RCC 7860 (cell line): ENCODE data around the gene RAI1.

Experiments
- DNase-seq: peaks from one replicate; pipeline ENCODE4 v3.0.0-alpha.2; 2015; ENCODE audit warnings: low spot score
- FAIRE-seq: peaks from 2 replicates; lab custom pipeline; 2012; peaks lifted over from hg19 to GRCh38; lab: Jason Lieb, UNC

The RAI1 gene

GRCh38 chr17:17856386-17856785, 175.1 kb downstream of the RAI1 start:
- no peak for DNase-seq
- FAIRE-seq = no peak

- DNase-seq (no peak), FAIRE-seq (no peak)
These were observed 176.2 kb downstream of the RAI1 start for GRCh38 chr17:17857496-17857895.

DNA sequence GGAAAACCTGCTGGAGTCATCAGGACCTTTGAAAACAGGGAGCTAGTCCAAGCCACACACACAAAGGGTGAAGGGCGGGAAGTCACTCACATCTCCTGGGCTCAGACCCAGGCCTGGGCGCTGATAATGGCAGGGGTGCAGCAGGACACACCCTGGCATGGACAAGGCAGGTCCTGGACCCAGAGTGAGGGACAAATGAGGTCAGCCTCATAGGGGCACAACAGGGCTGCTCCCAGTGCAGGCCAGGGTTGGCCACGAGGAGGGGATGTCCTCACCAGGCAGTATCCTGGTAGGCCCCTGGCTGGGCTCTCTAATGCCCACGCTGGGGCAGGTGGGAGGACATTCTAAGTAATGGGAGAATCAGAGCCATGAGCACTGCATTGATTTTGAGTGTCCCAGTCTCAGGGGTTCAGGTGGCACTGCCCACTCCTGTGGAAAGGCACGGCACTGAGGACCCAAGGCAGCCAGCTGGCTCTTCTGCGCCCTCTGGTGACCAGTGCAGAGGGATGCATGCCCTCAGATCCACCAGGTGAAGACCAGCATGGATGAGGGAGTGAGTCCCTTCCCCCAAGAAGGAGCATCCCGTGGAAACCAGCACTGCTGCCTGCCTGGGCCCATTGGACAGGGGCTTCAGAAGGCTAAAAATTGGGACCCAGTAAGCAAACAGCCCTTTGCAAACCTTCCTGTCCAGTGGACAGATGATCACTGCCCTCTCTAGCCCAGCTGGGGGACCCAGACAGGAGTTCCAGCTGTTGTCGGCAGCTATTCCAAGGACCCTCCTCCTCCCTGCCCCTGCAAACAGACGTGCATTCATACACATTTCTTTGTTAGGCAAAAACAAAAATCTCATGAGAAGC, 178.9 kb downstream of the RAI1 start:
- FAIRE-seq (no peak), DNase-seq (peak; percentile 40)

DNA sequence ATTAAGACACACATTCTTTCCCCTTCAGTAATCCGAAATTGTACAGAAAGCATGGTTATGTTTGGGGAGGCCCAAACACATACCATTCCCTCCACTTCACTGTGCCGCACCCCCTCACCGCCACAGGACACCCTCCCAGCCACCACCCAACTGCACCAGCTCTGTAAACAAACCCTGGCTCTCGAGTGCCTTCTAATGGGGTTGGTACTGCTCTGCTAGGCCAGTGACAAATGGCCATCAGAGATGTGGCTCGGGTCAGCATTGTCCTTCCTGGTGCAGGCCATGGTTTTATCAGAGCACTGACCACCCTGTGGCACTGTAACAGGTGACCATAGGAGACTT, 179.5 kb downstream of the RAI1 start:
- no peak for FAIRE-seq

More for the DNA sequence above, 179.5 kb downstream of the RAI1 start:
- DNase-seq = no peak
